Measurements from ENCODE around the gene P3H3.

Gene P3H3

DNA sequence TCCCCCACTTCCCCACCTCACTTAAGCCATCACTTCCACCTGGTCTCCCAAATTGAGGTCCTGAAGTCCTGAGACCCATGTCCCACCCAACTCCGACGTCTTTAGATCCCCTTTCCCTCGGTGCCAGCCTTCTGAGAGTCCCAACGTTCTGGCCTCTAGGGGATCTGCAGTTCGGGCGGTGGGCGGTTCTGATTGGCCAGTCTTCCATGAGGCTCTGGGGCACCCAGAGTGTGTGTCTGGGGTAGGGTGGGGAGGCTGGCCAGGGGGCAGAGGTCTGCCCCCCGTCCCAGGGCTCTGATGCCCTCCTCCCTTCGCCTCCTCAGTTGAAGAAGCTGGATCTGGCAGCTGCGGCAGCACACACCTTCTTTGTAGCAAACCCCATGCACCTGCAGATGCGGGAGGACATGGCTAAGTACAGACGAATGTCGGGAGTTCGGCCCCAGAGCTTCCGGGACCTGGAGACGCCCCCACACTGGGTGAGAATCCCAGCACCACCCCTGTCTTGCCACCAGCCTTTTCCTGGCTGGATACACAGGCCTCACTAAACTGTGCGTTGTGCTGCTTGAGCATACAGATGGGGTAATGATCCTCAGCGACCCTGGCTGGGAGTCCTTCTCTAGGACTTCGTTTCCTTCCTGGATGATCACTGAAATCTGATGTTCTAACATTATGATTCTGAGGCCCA lies 1.5 kb downstream of the P3H3 start:
- Mint-ChIP-seq H3K4me1 (peaks cover 31% of the 10 kb centered on the region), H3K27me3 (peaks cover 75% of the 10 kb centered on the region), H3K36me3 (no peaks in the 10 kb centered on the region), H3K9me3 (no peaks in the 10 kb centered on the region), H3K27ac (peak overlapping the region; percentile 77), H3K4me3 (peak overlapping the region; percentile 82)
- ATAC-seq, result no peak

DNA sequence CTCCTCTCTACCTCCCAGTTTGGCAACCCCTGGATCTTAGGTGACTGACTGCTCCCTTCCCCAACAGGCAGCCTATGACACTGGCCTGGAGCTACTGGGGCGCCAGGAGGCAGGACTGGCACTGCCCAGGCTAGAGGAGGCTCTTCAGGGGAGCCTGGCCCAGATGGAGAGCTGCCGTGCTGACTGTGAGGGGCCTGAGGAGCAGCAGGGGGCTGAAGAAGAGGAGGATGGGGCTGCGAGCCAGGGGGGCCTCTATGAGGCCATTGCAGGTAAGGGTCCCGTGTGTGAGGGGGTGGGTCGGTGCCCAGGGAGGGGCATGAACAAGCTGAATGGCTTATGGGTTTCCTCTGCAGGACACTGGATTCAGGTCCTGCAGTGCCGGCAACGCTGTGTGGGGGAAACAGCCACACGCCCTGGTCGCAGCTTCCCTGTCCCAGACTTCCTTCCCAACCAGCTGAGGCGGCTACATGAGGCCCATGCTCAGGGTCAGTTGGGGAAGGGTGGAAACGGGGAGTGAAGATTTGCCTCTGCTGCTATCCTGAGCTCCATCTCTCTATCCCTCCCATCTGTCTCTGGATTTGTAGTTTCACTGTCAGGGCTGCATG lies 2.2 kb downstream of the P3H3 start:
- ATAC-seq, result no peak
- H3K9me3 Mint-ChIP-seq, result no peaks in the 10 kb centered on the region
- H3K36me3 Mint-ChIP-seq, result no peaks in the 10 kb centered on the region
- H3K27me3 Mint-ChIP-seq, result peaks cover 68% of the 10 kb centered on the region
- H3K4me1 Mint-ChIP-seq, result peaks cover 30% of the 10 kb centered on the region
- H3K4me3 Mint-ChIP-seq, result no peak overlapping the region
- no peak overlapping the region for H3K27ac Mint-ChIP-seq

DNA sequence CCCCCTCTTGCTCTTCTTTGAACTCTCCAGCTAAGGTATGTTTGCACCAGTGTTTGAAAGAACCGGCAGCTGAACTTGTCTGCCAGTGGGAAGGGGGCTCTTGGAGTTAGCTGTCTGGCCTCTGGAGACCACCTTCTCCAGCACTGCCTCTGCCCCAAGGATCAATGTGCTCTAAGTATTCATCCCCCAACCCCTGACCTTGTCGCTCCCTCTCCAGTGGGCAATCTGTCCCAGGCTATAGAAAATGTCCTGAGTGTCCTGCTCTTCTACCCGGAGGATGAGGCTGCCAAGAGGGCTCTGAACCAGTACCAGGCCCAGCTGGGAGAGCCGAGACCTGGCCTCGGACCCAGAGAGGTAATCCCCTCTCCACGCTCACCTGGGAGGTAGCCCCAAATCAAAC lies 2.8 kb downstream of the P3H3 start:
- Mint-ChIP-seq H3K4me3 (no peak overlapping the region), H3K36me3 (no peaks in the 10 kb centered on the region), H3K9me3 (no peaks in the 10 kb centered on the region), H3K4me1 (peaks cover 32% of the 10 kb centered on the region), H3K27ac (no peak overlapping the region), H3K27me3 (peaks cover 61% of the 10 kb centered on the region)
- ATAC-seq, result no peak

DNA sequence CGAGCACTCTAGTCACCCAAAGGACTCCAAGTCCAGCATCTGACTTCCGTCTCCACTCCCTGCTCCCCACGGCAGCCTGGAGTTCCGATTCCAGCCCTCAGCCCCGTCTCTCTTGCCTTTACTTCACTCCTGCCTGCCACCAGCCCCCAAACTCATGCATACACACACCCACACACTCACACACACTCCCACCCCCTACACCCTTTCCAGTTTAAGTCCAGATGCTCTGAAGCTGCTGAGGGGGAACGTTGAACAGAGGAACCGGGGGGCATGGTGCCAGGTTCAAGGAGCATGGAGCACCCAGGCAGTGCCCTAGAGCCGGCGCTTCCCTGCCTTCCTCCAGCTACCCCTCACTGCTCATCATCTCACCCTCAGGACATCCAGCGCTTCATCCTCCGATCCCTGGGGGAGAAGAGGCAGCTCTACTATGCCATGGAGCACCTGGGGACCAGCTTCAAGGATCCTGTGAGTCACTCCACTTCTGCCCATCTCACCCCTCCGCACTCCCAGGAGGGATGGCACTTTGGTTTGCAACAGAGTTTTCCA lies 3.3 kb downstream of the P3H3 start:
- Mint-ChIP-seq H3K4me3 (no peak overlapping the region), H3K27ac (no peak overlapping the region), H3K27me3 (peaks cover 56% of the 10 kb centered on the region), H3K4me1 (peaks cover 34% of the 10 kb centered on the region), H3K36me3 (no peaks in the 10 kb centered on the region), H3K9me3 (no peaks in the 10 kb centered on the region)
- ATAC-seq, result no peak

DNA sequence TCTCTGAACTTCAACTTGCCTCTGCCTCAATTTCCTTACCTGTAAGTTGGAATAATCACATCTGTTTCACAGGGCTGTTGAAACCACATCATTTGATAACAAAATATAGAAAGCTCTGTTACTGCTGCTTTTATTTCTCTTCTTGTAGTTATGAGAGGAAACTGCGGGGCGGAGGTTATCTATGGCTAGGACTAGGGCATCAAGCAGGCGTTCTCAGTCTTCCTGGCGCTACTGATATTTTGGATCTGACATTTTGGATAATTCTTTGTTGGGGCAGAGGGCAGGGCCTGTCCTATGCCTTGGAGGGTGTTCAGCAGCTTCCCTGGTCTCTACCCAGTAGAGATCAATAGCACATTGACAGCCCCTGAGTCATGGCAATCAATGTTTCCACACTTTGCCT lies 3.9 kb downstream of the P3H3 start:
- Mint-ChIP-seq H3K27ac (no peak overlapping the region), H3K36me3 (no peaks in the 10 kb centered on the region), H3K27me3 (peaks cover 50% of the 10 kb centered on the region), H3K4me3 (no peak overlapping the region), H3K9me3 (no peaks in the 10 kb centered on the region), H3K4me1 (peaks cover 32% of the 10 kb centered on the region)
- no peak for ATAC-seq

DNA sequence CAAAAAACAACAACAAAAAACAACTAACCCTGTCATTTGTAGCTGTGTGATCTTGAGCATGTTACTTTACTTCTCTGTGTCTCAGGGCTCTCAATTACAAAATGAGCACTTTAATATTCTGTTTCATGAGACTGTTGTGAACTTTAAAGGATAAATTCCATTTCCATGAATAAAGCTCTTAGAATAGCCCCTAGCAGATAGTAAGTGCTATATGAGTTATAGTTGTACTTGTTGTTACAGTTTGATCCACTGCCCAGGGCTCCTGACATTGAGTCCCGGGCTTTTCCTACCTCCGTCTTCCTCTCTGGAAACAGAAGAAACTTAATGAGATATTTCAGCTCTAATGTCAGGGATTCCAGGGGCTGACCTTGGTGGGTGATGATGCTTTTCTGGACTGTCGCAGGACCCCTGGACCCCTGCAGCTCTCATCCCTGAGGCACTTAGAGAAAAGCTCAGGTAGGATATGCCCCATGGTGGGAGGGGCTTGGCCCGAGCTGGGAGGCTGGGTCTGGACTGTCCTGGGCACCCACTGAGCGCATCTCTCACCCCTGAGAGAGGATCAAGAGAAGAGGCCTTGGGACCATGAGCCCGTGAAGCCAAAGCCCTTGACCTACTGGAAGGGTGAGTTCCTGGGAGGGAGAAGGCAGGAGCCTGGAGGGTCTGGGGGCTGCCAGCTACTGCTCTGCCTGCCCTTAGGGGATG lies 5.1 kb downstream of the P3H3 start:
- no peak for ATAC-seq
- peaks cover 38% of the 10 kb centered on the region for H3K27me3 Mint-ChIP-seq

DNA sequence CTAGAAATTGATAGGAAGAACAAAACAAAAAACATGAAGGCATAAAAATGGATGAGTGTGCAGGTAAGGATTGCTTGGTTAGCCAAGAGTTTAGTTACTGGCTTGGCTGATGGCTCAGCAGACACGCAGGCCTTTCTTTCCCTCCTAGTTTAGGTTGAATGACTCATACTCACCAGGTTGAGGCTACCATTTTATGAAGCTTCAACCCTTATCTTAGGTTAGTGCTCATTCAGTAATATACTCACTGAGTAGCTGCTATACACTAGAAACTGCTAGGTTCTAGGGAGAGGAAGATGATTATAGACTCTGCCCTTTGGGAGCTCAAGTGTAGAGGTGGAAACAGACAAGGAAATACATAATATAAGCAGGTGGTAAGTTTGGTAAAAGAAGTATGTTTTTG lies 6.0 kb downstream of the P3H3 start:
- no peak for ATAC-seq
- Mint-ChIP-seq H3K27me3 (peaks cover 30% of the 10 kb centered on the region), H3K9me3 (no peaks in the 10 kb centered on the region), H3K4me1 (peaks cover 21% of the 10 kb centered on the region), H3K27ac (no peak overlapping the region), H3K36me3 (no peaks in the 10 kb centered on the region), H3K4me3 (no peak overlapping the region)

More for the DNA sequence above, 5.1 kb downstream of the P3H3 start:
- H3K27ac Mint-ChIP-seq, result no peak overlapping the region
- H3K4me3 Mint-ChIP-seq, result no peak overlapping the region
- no peaks in the 10 kb centered on the region for H3K36me3 Mint-ChIP-seq
- H3K9me3 Mint-ChIP-seq, result no peaks in the 10 kb centered on the region
- H3K4me1 Mint-ChIP-seq, result peaks cover 21% of the 10 kb centered on the region

DNA sequence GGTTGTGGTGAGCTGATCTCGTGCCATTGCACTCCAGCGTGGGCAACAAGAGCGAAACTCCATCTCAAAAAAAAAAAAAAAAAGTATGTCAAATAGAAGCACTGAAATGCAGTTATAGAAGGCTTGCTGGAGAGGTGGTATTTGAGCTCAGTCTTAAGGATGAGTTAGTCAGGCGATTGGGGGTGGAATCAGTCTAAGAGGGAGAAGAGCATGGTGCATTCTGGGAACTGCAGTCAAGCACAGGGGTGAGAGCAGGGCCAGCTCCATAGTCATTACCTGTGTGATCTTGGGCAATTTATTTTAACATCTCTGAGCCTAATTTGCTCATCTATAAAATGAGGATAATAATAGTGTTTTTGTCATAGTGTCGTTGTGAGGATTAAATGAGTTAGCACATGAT lies 6.7 kb downstream of the P3H3 start:
- no peaks in the 10 kb centered on the region for H3K36me3 Mint-ChIP-seq
- peaks cover 24% of the 10 kb centered on the region for H3K27me3 Mint-ChIP-seq
- ATAC-seq, result no peak
- H3K9me3 Mint-ChIP-seq, result no peaks in the 10 kb centered on the region
- H3K4me3 Mint-ChIP-seq, result no peak overlapping the region
- H3K27ac Mint-ChIP-seq, result no peak overlapping the region
- H3K4me1 Mint-ChIP-seq, result peaks cover 22% of the 10 kb centered on the region

DNA sequence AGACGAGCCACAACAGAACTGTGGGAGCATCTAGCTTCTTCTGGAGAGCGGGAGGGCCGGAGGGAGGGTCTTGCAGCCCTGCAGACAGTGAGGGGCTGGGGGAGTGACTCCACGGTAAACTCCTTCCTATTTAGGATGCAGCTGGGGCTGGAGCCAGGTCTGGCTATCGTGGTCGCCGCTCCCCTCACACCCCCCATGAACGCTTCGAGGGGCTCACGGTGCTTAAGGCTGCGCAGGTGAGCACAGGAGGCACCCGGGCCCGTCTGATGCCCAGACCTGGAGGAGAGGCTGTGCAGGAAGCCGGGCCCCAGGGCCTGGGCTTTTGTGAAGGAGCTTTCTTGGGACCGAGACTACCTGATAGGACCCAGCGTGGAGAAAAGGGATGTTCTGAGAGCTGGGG lies 8.6 kb downstream of the P3H3 start:
- Mint-ChIP-seq H3K36me3 (no peaks in the 10 kb centered on the region), H3K27me3 (peaks cover 4% of the 10 kb centered on the region), H3K4me1 (peaks cover 30% of the 10 kb centered on the region), H3K4me3 (no peak overlapping the region), H3K9me3 (no peaks in the 10 kb centered on the region), H3K27ac (no peak overlapping the region)
- ATAC-seq, result no peak

DNA sequence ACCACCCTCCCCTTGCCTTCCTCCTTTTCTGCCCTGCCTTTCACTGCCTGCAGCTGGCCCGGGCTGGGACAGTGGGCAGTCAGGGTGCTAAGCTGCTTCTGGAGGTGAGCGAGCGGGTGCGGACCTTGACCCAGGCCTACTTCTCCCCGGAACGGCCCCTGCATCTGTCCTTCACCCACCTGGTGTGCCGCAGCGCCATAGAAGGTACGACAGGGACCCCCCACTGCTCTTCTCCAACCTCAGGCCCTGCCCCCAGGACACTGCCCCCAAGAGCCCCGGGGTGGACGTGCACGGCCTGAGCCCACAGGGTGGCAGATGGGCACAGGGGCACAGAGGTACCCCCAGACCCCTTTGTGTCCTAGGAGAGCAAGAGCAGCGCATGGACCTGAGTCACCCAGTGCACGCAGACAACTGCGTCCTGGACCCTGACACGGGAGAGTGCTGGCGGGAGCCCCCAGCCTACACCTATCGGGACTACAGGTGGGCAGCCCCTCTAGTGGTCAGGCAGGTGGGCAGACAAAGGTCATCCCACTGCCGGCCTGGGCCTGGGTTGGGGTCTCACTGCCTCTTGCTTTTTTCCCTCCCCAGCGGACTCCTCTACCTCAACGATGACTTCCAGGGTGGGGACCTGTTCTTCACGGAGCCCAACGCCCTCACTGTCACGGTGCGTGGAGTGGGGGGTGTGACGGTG lies 9.3 kb downstream of the P3H3 start:
- Mint-ChIP-seq H3K36me3 (no peaks in the 10 kb centered on the region), H3K27ac (no peak overlapping the region), H3K27me3 (no peaks in the 10 kb centered on the region), H3K9me3 (no peaks in the 10 kb centered on the region), H3K4me1 (peaks cover 30% of the 10 kb centered on the region), H3K4me3 (no peak overlapping the region)
- no peak for ATAC-seq

DNA sequence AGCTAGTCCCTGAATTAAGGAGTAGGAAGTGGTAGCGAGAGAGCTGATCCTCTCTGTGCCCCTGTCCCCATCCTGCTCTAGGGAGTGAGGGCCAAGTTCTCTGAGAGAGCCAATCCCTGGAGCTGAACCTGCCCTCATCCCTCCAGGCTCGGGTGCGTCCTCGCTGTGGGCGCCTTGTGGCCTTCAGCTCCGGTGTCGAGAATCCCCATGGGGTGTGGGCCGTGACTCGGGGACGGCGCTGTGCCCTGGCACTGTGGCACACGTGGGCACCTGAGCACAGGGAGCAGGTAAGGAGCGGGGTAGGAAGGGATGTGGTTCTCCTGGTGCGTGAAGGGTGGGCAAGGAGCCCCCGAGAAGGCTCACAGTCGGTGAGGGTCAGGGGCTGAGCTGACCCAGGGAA lies 10.6 kb downstream of the P3H3 start:
- H3K27ac Mint-ChIP-seq, result no peak overlapping the region
- H3K36me3 Mint-ChIP-seq, result no peaks in the 10 kb centered on the region
- ATAC-seq, result no peak
- H3K4me3 Mint-ChIP-seq, result no peak overlapping the region
- H3K27me3 Mint-ChIP-seq, result no peaks in the 10 kb centered on the region
- H3K9me3 Mint-ChIP-seq, result no peaks in the 10 kb centered on the region
- peaks cover 34% of the 10 kb centered on the region for H3K4me1 Mint-ChIP-seq

DNA sequence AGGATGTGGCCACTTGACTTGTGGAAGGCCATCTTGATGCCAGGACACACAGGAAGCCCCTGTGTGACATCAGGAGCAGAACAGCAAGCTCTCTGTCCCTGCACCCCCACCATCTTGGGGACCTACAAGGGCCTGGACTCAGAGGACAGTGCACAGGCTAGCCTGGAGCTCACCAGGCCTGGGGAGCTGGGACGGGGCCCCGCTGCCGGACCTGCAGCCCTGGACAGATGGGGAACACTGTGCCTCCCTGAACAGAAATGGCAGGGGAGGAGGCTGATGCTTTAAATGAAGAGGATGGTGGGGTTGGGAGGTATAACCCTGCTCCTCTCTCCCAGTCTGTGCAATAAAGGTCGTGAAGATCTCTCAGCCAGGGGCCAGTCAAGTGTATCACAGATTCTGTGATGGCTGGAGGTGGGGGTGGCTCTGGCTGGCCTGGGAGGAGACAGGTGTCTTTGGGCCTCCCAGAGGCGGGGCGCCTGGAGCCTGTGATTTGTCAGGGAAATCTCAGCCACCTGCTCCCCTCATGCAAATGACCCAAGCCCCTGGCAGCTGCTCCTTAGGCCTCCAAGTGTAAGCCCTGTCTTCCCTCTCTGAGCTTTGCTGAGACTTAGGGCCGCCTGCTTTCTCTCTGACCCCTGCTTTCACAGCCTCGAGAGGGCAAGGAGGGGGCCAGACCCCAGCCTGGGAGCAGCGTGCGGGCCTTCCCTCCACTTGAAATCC lies 11.4 kb downstream of the P3H3 start:
- H3K36me3 Mint-ChIP-seq, result no peaks in the 10 kb centered on the region

DNA sequence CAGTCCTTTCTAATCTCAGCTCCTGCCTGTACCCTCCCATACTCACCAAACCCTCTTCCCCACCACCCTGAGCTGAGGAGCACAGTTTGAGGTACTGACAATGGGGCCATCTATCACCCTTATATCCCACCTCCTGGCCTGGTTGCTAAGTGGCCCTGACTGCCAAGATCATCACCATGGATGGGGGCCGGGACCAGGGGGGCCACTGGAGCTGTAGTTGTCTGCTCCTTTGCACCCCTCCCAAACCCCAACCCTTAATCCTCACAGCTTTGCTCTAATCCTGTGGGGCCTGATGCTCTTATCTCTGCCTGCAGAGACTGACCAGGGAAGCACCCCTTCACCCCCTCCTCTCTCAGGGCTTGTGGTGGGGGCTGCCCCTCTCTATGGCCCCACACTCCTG lies 12.1 kb downstream of the P3H3 start:
- ATAC-seq, result peak; percentile 5
- no peak overlapping the region for H3K4me3 Mint-ChIP-seq
- H3K4me1 Mint-ChIP-seq, result peaks cover 33% of the 10 kb centered on the region
- H3K36me3 Mint-ChIP-seq, result no peaks in the 10 kb centered on the region
- no peaks in the 10 kb centered on the region for H3K27me3 Mint-ChIP-seq
- H3K9me3 Mint-ChIP-seq, result no peaks in the 10 kb centered on the region
- H3K27ac Mint-ChIP-seq, result peak overlapping the region; percentile 55

More for the DNA sequence above, 11.4 kb downstream of the P3H3 start:
- peaks cover 34% of the 10 kb centered on the region for H3K4me1 Mint-ChIP-seq
- no peaks in the 10 kb centered on the region for H3K9me3 Mint-ChIP-seq
- peak overlapping the region; percentile 55 for H3K27ac Mint-ChIP-seq
- H3K4me3 Mint-ChIP-seq, result no peak overlapping the region
- ATAC-seq, result peak; percentile 80
- no peaks in the 10 kb centered on the region for H3K27me3 Mint-ChIP-seq

DNA sequence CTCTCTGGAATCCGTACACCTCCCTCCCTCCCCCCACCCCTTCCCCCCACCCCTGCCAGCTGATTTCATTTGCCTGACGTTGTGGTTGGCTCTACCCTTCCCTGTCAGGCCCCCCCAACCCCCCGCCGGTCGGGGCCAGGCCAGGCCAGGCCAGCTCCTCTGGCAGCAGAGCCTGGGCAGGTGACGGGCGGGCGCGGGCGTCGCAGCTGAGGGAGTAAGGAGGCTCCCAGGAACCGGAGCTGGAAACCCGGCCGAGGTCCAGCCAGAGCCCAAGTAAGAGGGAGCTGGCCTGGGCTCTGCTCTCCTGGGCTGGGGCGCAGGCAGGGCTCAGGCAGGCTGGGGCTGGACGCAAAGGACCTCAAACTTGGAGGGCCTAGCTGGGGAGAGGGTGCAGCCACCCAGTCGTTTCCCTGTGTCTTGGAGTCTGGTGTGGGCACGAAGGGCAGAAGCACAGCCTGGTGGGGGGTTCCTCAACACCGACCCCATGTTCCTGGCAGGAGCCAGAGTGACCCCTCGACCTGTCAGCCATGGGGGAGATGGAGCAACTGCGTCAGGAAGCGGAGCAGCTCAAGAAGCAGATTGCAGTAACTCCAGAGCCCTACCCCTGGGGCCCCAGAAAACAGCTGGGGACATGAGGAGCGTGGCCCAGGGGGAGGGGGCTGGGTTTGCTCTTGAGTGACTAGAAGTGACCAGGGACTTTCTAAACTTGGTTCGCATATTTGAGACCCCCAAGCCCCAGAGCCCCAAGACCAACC lies 12.7 kb downstream of the P3H3 start, which contains the start of gene GNB3:
Gene GNB3, plus strand, starts transcription at position 165 of the 755 bp plus-strand sequence. Its CDS starts 363 bp downstream, at position 528.
- peak within 1 kb of the TSS; percentile 55 for H3K27ac Mint-ChIP-seq
- H3K4me1 Mint-ChIP-seq, result peaks cover 27% of the 10 kb centered on the region
- no peak within 1 kb of the TSS for H3K4me3 Mint-ChIP-seq
- H3K36me3 Mint-ChIP-seq, result no peaks in the 10 kb centered on the region
- H3K9me3 Mint-ChIP-seq, result no peaks in the 10 kb centered on the region
- H3K27me3 Mint-ChIP-seq, result no peaks in the 10 kb centered on the region
- no peak for ATAC-seq

All from stimulated activated memory B cell treated with anti-CD40 and anti-IgM and Interleukin-4, amounts not matched to agents 10 μg/mL and 1 μg/mL and 100 μg/mL, for 72 hours (primary cell).